ENCODE data around the gene CHSY1.

CHSY1 gene

DNA sequence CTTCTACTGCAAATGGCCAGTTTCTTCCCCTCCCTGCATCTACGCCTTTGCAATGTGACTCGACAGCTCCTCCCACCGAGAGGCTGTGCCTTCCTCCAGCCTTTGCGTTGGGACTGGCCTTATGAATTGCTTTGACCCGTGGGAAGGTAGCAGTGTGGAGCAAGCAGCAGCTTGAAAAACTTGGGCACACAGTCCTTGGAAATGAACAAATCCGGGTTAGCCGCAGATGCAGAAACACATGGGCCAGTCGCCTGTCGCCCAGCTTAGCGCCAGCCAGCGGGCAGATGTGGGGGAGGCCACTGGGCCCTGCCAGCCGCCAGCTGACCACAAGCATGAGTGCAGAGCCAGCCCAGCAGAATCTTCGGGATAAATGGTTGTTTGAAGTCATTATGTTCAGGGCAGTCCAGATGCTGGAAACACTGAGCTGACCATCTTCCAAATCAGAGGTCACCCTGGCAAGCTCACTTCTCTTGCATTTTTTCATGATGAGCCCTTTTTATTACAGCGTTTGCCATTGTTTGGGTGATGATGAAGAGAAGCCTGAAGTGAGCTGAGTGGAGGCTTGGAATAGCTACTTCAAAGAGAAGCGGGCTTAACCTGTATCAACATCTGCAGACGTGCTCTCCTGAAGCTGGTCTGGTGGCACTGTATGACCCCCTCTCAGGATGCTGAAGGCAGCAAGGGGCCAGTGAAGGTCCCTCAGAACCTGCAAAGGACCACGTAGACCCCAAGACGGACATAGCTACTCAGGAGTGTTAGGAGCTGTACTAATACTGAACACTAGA, 15.7 kb upstream of the CHSY1 start:
- no peak for DNase-seq (ENCODE audit: low read depth in 1 of 2, low spot score in 1 of 2)

- no peak for DNase-seq (ENCODE audit: low read depth in 1 of 2, low spot score in 1 of 2)
These were observed 14.9 kb upstream of the CHSY1 start for GRCh38 chr15:101266787-101267186.

DNA sequence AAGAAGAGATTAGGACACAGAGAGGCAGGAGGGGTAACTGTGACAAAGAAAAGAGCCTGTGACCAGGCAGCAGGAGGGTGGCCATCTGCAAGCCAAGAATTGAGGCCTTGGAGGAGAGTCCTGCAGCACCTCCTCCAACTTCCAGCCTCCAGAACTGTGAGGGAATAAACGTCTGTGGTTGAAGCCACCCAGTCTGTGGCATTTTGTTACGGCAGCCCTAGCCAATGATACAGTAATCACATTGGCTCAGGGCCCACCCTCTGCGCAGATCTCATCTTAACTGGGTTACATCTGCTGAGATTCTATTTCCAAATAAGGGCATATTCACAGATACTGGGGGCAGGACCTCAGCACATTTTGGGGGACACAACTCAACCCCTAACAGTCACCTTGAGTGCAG, 14.2 kb upstream of the CHSY1 start:
- no peak for DNase-seq (ENCODE audit: low read depth in 1 of 2, low spot score in 1 of 2)

DNA sequence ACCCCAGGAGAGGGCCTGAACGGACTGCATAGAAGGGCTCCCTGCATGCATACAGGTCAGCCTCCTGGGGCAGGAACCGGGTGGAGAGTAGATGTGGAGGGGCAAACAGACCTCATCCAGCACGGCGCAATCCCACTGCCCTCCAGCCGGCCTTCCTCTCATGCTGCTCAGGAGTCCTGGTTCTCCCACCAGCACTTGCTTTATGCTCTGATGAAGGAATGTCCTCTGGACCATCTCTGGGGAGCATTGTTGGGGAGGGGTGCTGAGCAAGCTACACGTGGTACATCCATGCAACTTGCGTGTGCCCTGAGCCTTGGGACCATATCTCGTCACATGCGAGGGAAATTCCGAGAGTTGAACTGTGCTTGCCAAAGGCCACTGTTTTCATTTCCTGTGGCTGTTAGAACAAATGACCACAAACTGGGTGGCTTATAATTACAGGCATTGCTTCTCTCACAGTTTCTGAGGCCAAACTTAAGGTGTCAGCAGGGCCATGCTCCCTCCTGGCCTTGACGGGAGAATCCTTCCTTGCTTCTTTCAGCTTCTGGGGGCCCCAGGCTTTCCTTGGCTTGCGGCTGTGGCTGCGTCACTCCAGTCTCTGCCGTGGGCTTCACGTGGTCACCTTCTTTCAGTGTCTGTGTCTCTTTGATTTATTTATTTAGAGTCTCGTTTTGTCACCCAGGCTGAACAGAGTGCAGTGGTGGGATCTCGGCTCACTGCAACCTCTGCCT, 13.2 kb upstream of the CHSY1 start:
- no peak for DNase-seq (ENCODE audit: low read depth in 1 of 2, low spot score in 1 of 2)

DNA sequence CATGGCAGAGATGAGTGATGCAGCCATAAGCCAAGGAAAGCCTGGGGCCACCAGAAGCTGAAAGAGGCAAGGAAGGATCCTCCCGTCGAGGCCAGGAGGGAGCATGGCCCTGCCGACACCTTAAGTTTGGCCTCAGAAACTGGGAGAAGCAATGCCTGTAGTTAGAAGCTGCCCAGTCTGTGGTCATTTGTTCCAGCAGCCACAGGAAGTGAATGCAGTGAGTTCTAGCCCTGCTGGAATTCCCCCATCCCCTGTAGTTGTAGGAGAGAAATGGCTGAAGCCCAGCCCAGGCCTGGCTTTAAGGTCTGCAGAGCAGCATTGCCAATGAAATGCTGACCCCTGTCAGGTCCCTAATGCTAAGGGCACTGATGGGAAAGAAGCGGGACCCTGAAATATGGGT, 12.2 kb upstream of the CHSY1 start:
- DNase-seq (ENCODE audit: low read depth in 1 of 2, low spot score in 1 of 2): no peak

GRCh38 chr15:101262551-101262950, 10.7 kb upstream of the CHSY1 start:
- DNase-seq (ENCODE audit: low read depth in 1 of 2, low spot score in 1 of 2): no peak

GRCh38 chr15:101258238-101259144, 6.6 kb upstream of the CHSY1 start:
- DNase-seq (ENCODE audit: low read depth in 1 of 2, low spot score in 1 of 2): no peak

DNA sequence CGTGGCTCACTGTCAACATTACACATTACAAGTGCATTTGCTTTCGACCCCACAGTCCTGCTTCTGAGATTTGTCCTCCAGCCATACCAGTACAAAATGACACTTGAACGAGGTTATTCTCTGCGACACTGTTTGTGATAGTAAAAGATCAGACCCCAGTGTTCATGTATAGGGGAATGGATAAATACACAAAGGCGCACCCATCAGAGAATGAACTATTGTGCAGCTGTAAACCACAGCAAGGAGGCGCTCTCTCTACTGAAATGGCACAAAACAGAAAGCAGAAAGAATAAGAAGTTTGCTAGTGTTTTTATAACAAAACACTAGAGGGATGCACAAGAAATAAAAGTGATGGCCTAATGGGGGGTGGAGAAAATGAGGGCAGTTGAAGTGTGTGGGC, 4.9 kb upstream of the CHSY1 start:
- DNase-seq (ENCODE audit: low read depth in 1 of 2, low spot score in 1 of 2): no peak

DNA sequence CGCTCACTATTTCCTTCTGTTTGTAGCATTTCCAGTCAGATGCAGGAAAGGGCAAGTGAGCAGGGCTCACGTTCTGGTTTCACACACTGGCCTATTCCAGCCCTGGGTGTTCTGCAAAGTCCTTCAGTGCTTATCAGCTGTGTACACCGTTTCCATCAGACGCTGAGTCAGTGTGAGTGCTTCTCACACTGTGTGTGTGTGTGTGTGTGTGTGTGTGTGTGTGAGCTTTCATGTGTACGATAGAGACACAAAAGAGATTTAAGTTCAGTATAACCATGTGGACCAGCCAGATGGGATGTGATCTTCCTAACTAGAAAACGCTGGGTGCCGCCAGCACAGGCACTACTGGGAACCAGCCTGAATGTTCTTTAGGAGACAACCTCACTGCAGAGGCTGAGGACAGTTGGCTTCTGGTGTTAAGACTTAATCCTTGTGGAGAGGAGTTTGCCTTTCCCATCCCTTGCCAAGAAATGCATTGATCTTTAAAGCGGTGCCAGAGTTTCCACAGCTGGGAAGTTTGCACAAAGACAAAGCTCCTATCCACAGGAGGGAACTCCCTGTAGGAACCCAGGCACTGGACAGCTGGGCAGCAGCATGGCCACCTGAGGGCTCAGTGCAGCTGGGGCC, 3.9 kb upstream of the CHSY1 start:
- DNase-seq (ENCODE audit: low read depth in 1 of 2, low spot score in 1 of 2): no peak

DNA sequence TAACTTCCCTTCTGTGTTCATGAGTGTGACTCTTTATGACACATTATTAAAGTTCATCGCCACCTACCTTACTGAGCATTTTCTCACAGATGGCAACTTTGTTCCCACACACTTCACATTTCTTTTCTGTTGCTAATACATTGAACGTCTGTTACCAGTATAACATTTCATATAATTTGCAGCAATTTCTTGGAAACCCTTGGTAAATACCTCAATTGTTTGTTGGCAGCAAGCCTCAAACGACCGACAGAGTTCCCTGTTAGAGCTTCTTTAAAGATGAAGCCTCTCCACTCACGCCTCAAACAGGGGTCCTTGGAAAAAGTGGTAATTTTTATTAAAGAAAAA, 3.2 kb upstream of the CHSY1 start:
- DNase-seq (ENCODE audit: low read depth in 1 of 2, low spot score in 1 of 2): no peak

DNA sequence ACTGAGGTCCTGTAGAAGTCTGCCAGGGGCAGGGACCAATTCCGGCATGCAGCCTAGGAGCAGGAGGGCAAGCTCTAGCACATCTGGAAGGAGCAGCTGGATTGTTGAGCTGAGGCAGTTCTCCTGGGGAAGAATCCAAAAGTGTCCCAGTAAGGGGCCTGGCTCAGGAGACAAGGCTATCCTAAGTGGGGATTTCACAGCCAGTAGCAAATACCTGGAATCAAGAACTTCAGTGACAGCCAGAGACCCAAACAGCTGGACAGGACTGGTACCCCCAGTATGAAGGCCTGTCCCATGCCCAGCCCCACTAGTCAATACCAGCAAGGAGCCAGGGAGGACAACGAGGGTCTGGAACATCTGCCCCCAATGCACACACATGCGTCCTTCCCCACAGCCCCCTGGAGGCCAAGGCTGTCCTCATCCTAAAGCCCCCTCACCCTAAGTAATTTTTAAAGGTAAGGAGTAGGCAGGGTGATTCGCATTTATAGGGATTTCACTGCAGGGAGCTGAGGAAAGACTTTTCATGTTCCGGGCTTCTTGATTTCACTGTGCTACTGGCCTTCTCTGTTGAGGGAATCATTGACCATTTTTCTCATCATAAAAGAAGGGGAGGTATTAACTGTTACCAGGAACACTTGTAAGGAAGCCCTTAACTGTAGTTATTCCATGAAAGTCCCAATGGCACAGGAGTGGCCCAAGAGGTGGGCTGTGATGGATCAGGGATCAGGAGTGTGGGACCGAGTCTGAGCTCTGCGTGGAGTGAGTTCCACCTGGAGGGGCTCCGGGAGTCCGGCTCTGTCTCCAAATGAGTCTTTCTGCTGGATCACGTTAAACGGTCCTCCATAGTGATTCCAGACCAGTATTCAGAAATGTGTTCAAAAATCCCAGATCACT, 2.6 kb upstream of the CHSY1 start:
- no peak for DNase-seq (ENCODE audit: low read depth in 1 of 2, low spot score in 1 of 2)

GRCh38 chr15:101252836-101253235, 988 bp upstream of the CHSY1 start:
- no peak for DNase-seq (ENCODE audit: low read depth in 1 of 2, low spot score in 1 of 2)

GRCh38 chr15:101250873-101251829, 697 bp downstream of the CHSY1 start:
- peak in 1 of 2 donors; percentile 15 for DNase-seq (ENCODE audit: low read depth in 1 of 2, low spot score in 1 of 2)

- no peak for DNase-seq (ENCODE audit: low read depth in 1 of 2, low spot score in 1 of 2)
These were observed 1.5 kb downstream of the CHSY1 start for GRCh38 chr15:101250341-101250831.

GRCh38 chr15:101248274-101248673, 3.6 kb downstream of the CHSY1 start:
- DNase-seq (ENCODE audit: low read depth in 1 of 2, low spot score in 1 of 2): no peak

- DNase-seq (ENCODE audit: low read depth in 1 of 2, low spot score in 1 of 2): no peak
These were observed 4.8 kb downstream of the CHSY1 start for GRCh38 chr15:101246824-101247745.

GRCh38 chr15:101246391-101246790, 5.5 kb downstream of the CHSY1 start:
- DNase-seq (ENCODE audit: low read depth in 1 of 2, low spot score in 1 of 2): no peak

All from activated T-helper 1 cell treated with anti-CD3 and anti-CD28 coated beads, Interleukin-2, amount 50 U/mL, for 16 hours (primary cell).